Esophagus squamous epithelium (tissue), 5 donors: Measurements from ENCODE around the gene EHD4. TPM values are rescaled to one million over a fixed set of nuclear protein-coding genes. Genes with fewer than 3 reads are reported as not detected.

Source experiments
- DNase-seq: peaks from one replicate; lab custom pipeline; 2025; lab: John Stamatoyannopoulos, UW
- H3K27ac ChIP-seq, 4 donors: fragments of 200-600 bp; sonication (generic); one replicate each; pipeline ENCODE4 v1.5.1; 2016 to 2019; ENCODE audit warnings: mild to moderate bottlenecking in 1 of 4
- H3K27me3 ChIP-seq, 4 donors: fragments of 200-600 bp; sonication (generic); 1 replicate in 3 of 4; 2 replicates in 1 of 4; pipeline versions ENCODE4 v1.5.1 to v1.6.0; 2017 to 2021; ENCODE audit warnings: antibody characterized with exemption in 1 of 4
- H3K36me3 ChIP-seq, 3 donors: fragments of 200-600 bp; sonication (generic); one replicate each; pipeline ENCODE4 v1.5.1; 2016 to 2019
- H3K4me1 ChIP-seq, 3 donors: fragments of 200-600 bp; sonication (generic); one replicate each; pipeline ENCODE4 v1.5.1; 2017 to 2019
- H3K4me3 ChIP-seq, 4 donors: fragments of 200-600 bp; sonication (generic); 1 replicate in 3 of 4; 2 replicates in 1 of 4; pipeline ENCODE4 v1.5.1; 2016 to 2019; ENCODE audit warnings: mild to moderate bottlenecking in 2 of 4, moderate library complexity in 1 of 4
- H3K9me3 ChIP-seq, 3 donors: fragments of 200-600 bp; sonication (generic); one replicate each; pipeline ENCODE4 v1.5.1; 2016 to 2019
- POLR2A ChIP-seq, 4 donors: fragments of 450-650 bp; IDR thresholded peaks; one replicate each; pipeline ENCODE4 v1.6.1; 2017; ENCODE audit warnings: antibody characterized with exemption in 4 of 4, mild to moderate bottlenecking in 4 of 4, moderate library complexity in 3 of 4
- WGBS, 2 donors: methylation state at CpG; one replicate each; pipeline ENCODE4 v1.1.5; 2018; 5-methylcytosine and 5-hydroxymethylcytosine counted together
- intact Hi-C: fragments of 100-400 bp; cut with DNase I; formaldehyde crosslinking; loops from one replicate; pipeline ENCODE4 v1.15.0; 2022
- total RNA-seq, 4 donors: library from RNA; depleted of rRNA; stranded (reverse); fragments of >200 nt; gene quantifications; one replicate each; pipeline ENCODE4 v1.1.0, GENCODE V29; 2016
- TF ChIP-seq, protein P1 (sequence below), 6 experiments: fragments of 450-650 bp in 4 of 6; fragments of 200-600 bp in 2 of 6; sonication (generic) in 2 of 6; IDR thresholded peaks; one replicate each; pipeline ENCODE4 v1.5.1; 2016 to 2019; ENCODE audit warnings: antibody characterized with exemption in 6 of 6, mild to moderate bottlenecking in 4 of 6, moderate library complexity in 4 of 6
- donor health status: DM: yes; HTN: yes; CAD: no.

Gene EHD4
- total RNA-seq, 4 donors from 2014 or later: 25.4 to 45.3 (median 27.8) TPM

- Histone ChIP-seq H3K36me3 (peaks cover 0 to 55% (median 10%) of the 10 kb centered on the region in 3 donors), H3K4me3 (no peak overlapping the region), H3K27ac (peak overlapping the region in 2 of 4 donors; percentile 31 to 47), H3K9me3 (no peaks in the 10 kb centered on the region), H3K4me1 (peaks cover 0 to 76% (median 11%) of the 10 kb centered on the region in 3 donors), H3K27me3 (no peaks in the 10 kb centered on the region)
- no peak for TF ChIP-seq POLR2A (IDR thresholded peaks at IDR 0.05)
- TF ChIP-seq, protein P1, sequence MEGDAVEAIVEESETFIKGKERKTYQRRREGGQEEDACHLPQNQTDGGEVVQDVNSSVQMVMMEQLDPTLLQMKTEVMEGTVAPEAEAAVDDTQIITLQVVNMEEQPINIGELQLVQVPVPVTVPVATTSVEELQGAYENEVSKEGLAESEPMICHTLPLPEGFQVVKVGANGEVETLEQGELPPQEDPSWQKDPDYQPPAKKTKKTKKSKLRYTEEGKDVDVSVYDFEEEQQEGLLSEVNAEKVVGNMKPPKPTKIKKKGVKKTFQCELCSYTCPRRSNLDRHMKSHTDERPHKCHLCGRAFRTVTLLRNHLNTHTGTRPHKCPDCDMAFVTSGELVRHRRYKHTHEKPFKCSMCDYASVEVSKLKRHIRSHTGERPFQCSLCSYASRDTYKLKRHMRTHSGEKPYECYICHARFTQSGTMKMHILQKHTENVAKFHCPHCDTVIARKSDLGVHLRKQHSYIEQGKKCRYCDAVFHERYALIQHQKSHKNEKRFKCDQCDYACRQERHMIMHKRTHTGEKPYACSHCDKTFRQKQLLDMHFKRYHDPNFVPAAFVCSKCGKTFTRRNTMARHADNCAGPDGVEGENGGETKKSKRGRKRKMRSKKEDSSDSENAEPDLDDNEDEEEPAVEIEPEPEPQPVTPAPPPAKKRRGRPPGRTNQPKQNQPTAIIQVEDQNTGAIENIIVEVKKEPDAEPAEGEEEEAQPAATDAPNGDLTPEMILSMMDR (IDR thresholded peaks at IDR 0.05): no peak
- intact Hi-C loops: no loop called here
- no peak for DNase-seq
- WGBS, 2 donors: 79 to 92% methylated on average over 5 of the region's 5 CpGs
These were observed 22.8 kb downstream of the EHD4 start for GRCh38 chr15:41949401-41950126.

GRCh38 chr15:41948490-41948889, 23.9 kb downstream of the EHD4 start:
- no peak overlapping the region for H3K27ac ChIP-seq
- H3K27me3 ChIP-seq: no peaks in the 10 kb centered on the region
- H3K9me3 ChIP-seq: no peaks in the 10 kb centered on the region
- no peak for DNase-seq
- H3K4me3 ChIP-seq: no peak overlapping the region
- no peak for TF ChIP-seq POLR2A (IDR thresholded peaks at IDR 0.05)
- TF ChIP-seq, protein P1 (IDR thresholded peaks at IDR 0.05): no peak
- 88 to 93% methylated on average over 3 of the region's 3 CpGs for WGBS, 2 donors
- H3K4me1 ChIP-seq: peaks cover 0 to 87% (median 22%) of the 10 kb centered on the region in 3 donors
- H3K36me3 ChIP-seq: peaks cover 0 to 49% (median 6%) of the 10 kb centered on the region in 3 donors
- intact Hi-C loops: no loop called here

- Histone ChIP-seq H3K27me3 (no peaks in the 10 kb centered on the region), H3K9me3 (no peaks in the 10 kb centered on the region), H3K27ac (peak overlapping the region in 3 of 4 donors; percentile 8 to 47 (median 38)), H3K36me3 (peaks cover 0 to 46% (median 0%) of the 10 kb centered on the region in 3 donors), H3K4me3 (no peak overlapping the region), H3K4me1 (peaks cover 0 to 97% (median 27%) of the 10 kb centered on the region in 3 donors)
- no peak for DNase-seq
- intact Hi-C loops: no loop called here
- WGBS, 2 donors: 42 to 62% methylated on average over 2 of the region's 2 CpGs
- no peak for TF ChIP-seq POLR2A (IDR thresholded peaks at IDR 0.05)
- TF ChIP-seq, protein P1 (IDR thresholded peaks at IDR 0.05): no peak
These were observed 25.4 kb downstream of the EHD4 start for GRCh38 chr15:41946970-41947369.

DNA sequence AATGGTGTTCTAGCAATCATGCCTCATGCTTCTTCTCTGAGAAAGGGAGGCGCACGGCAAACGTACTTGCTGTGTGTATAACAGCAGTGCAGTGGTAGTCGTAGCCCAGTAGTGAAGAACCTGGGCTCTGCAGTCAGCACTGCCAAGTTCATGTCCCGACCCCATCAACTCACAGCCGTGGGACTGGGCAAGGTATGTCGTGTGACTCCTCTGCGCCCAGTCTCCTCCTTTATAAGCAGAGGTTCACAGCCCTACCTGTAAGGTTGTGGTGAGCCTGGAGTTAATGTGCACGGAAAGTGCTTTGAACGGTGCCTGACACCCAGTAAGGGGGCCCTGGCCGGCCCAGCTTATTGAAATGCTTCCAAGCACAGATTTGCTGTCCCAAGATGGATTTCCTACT, 26.6 kb downstream of the EHD4 start:
- intact Hi-C loops: no loop called here
- 59 to 65% methylated on average over 4 to 11 of the region's 11 CpGs for WGBS, 2 donors
- DNase-seq: no peak
- no peak overlapping the region for H3K4me3 ChIP-seq
- H3K27me3 ChIP-seq: no peaks in the 10 kb centered on the region
- no peaks in the 10 kb centered on the region for H3K9me3 ChIP-seq
- peaks cover 0 to 42% (median 0%) of the 10 kb centered on the region in 3 donors for H3K36me3 ChIP-seq
- no peak for TF ChIP-seq POLR2A (IDR thresholded peaks at IDR 0.05)
- TF ChIP-seq, protein P1 (IDR thresholded peaks at IDR 0.05): no peak
- peaks cover 0 to 97% (median 33%) of the 10 kb centered on the region in 3 donors for H3K4me1 ChIP-seq
- peak overlapping the region in 1 of 4 donors; percentile 3 for H3K27ac ChIP-seq

GRCh38 chr15:41945221-41945620, 27.1 kb downstream of the EHD4 start:
- no peaks in the 10 kb centered on the region for H3K9me3 ChIP-seq
- TF ChIP-seq, protein P1 (IDR thresholded peaks at IDR 0.05): no peak
- TF ChIP-seq POLR2A (IDR thresholded peaks at IDR 0.05): no peak
- H3K27ac ChIP-seq: peak overlapping the region in 1 of 4 donors; percentile 73
- H3K4me3 ChIP-seq: no peak overlapping the region
- no peaks in the 10 kb centered on the region for H3K27me3 ChIP-seq
- H3K36me3 ChIP-seq: peaks cover 0 to 37% (median 0%) of the 10 kb centered on the region in 3 donors
- peaks cover 2 to 97% (median 34%) of the 10 kb centered on the region in 3 donors for H3K4me1 ChIP-seq
- DNase-seq: no peak
- intact Hi-C loops: no loop called here
- 93 to 96% methylated on average over 5 to 6 of the region's 6 CpGs for WGBS, 2 donors
